Stimulated activated naive CD8-positive, alpha-beta T cell treated with anti-CD3 and anti-CD28 coated beads, Interleukin-15, amount 100 ng/mL, for 72 hours (primary cell): ENCODE measurements around the gene TTLL10.

Experiments
- ATAC-seq: fragments of 150-1000 bp; cut with Tn5 transposase; 2 replicates; pipeline ENCODE4 v1.10.0; 2021; ENCODE audit warnings: mild to moderate bottlenecking, moderate library complexity
- DNase-seq, 2 donors: peaks; one replicate each; pipeline ENCODE4 v3.0.0; 2021 to 2022
- H3K27ac Mint-ChIP-seq, 2 donors: one replicate each; pipeline ENCODE4 v1.8.0; 2022; ENCODE audit warnings: mild to moderate bottlenecking in 2 of 2, mixed read lengths in 2 of 2, moderate library complexity in 2 of 2
- H3K27me3 Mint-ChIP-seq: one replicate; pipeline ENCODE4 v1.8.0; 2022; ENCODE audit warnings: mixed read lengths
- H3K4me1 Mint-ChIP-seq: one replicate; pipeline ENCODE4 v1.8.0; 2022; ENCODE audit warnings: mild to moderate bottlenecking, mixed read lengths
- H3K4me3 Mint-ChIP-seq, 2 donors: one replicate each; pipeline ENCODE4 v1.8.0; 2022; ENCODE audit warnings: mild to moderate bottlenecking in 2 of 2, mixed read lengths in 2 of 2, moderate library complexity in 1 of 2
- H3K9me3 Mint-ChIP-seq, 2 donors: one replicate each; pipeline ENCODE4 v1.8.0; 2022; ENCODE audit warnings: mixed read lengths in 2 of 2

TTLL10 gene

DNA sequence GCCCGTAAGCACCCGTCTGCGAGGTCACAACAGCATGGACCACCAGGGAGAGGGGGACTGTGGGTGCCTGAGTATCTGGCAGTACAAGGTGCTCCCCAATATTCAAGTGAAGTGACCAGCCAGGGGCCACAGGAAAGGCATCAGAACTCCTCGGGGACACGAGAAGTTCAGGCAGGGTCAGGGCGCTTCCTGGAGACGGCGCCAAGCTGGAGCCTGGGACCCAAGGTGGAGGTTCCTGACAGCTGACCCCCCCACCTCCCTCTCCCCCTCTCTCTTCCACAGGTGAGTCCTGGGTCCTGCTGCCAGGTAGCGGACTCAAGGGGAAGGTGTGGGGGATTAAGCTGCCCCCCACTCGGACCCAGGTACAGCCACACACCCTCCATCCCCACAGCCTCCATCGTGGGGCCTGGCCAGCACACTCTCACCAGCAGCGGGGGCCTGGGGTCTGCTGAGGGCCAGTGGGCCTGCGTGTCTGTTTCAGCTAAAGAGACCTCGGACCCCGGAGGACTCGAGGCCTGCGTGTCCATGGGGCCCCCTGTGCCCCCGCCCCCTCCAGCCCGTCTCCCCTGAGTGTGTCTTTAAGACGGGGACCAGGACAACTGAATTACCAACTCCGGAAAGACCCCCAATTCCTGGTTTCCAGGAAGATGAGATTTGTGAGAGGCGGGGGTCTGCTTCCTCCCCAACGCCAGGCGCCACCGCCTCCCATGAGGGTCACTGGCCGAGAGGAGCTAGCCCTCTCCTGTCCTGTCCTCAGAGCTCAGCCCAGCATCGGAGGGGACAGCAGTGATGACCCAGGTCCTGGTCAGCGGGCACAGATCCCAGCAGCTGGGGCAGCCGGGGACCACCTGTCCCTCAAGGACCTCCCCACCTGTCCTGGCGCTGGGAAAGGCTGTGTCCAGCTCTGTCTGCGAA, 26.5 kb downstream of the TTLL10 start:
- Mint-ChIP-seq H3K4me3 (peak overlapping the region; percentile 81 to 83), H3K27me3 (no peaks in the 10 kb centered on the region), H3K4me1 (peaks cover 34% of the 10 kb centered on the region), H3K9me3 (peaks cover 0 to 2% of the 10 kb centered on the region in 2 donors), H3K27ac (peak overlapping the region; percentile 64 to 74)
- ATAC-seq (no peak), DNase-seq (no peak)

DNA sequence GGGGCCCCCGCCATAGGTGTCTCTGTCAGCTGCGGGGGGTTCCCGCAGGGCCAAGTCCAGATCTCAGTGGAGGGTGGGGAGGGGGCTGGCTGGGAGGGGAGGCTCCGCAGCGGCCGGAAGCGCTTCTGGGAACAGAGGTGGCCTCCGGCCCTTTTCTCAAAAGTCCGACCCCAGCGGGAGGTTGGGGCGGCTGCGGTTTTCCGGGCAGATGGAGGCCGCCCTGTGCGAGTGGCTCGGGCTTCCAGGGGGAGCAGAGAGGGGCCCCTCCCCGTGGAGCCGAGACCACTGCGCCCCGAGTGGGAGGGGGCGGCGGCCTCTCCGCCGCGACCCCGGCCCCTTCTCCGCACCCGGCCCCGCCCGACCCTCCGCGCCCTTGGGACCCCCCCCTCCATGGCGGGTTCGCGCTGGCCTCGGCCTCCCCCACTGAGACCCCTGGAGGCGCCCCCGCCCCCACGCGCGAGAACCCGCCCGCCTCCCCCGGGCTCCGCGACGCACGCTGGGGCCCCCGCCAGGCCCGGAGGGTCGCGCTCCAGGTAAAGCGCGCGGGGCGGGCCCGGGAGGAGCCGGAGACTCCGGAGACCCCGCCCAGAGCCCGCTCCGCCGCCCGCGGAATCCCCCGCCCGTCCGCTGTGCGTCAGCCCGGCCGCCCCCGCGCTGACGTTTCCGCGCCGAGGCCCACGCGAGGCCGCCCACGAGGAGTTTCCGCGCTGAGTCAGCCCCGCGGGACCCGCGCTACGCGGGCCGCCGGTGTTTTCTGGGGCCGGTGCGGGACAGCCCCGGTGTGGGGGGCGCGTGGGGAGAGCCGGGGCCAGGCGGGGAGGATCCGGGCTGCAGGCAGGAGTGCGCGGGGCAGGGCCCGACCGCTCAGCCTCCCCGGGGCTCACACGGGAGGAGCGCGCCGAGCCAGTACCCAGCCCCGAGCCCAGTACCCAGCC, 27.5 kb downstream of the TTLL10 start:
- DNase-seq = peak; percentile 88 to 91
- ATAC-seq = peak; percentile 84
- H3K9me3 Mint-ChIP-seq = no peaks in the 10 kb centered on the region
- peaks cover 41% of the 10 kb centered on the region for H3K4me1 Mint-ChIP-seq
- peak overlapping the region; percentile 64 to 74 for H3K27ac Mint-ChIP-seq
- peak overlapping the region; percentile 81 to 83 for H3K4me3 Mint-ChIP-seq
- no peaks in the 10 kb centered on the region for H3K27me3 Mint-ChIP-seq

DNA sequence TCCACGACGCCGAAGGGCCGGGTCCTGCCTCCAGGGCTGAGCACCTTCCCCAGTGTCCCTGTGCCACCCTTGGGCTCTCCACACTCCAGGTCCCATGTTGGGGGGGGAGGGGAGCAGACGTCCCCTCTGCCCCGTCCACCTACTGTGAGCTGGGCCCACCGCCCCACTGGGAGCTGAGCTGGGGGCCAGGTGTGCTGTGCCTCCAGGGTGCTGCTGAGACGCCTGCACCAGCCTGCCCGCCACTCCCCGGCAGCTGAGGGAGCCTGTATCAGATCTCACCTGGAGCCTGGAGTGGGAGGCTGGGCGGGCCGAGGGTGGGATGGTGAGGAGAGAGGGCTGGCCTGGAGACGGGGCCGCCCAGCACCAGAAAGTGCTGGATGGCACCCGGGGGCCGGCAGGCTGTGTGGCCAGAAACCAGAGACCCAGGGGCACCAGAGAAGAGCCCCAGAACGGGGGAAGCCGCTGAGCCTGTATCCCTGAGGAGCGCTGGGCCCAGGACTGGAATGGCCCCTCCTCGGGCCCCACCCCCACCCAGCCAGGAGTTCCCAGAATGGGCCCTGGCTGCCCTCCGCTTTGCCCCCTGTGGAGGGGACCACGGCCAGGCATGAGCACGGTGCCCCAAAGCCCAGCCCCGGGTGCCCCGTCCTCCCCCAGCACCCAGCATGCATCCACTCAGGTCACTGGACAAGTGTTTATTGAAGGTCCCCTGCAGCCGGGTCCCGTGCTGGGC, 29.3 kb downstream of the TTLL10 start:
- H3K4me1 Mint-ChIP-seq = peaks cover 55% of the 10 kb centered on the region
- H3K9me3 Mint-ChIP-seq = no peaks in the 10 kb centered on the region
- H3K27ac Mint-ChIP-seq = no peak overlapping the region
- no peak for ATAC-seq
- no peak for DNase-seq
- H3K27me3 Mint-ChIP-seq = no peaks in the 10 kb centered on the region
- no peak overlapping the region for H3K4me3 Mint-ChIP-seq

DNA sequence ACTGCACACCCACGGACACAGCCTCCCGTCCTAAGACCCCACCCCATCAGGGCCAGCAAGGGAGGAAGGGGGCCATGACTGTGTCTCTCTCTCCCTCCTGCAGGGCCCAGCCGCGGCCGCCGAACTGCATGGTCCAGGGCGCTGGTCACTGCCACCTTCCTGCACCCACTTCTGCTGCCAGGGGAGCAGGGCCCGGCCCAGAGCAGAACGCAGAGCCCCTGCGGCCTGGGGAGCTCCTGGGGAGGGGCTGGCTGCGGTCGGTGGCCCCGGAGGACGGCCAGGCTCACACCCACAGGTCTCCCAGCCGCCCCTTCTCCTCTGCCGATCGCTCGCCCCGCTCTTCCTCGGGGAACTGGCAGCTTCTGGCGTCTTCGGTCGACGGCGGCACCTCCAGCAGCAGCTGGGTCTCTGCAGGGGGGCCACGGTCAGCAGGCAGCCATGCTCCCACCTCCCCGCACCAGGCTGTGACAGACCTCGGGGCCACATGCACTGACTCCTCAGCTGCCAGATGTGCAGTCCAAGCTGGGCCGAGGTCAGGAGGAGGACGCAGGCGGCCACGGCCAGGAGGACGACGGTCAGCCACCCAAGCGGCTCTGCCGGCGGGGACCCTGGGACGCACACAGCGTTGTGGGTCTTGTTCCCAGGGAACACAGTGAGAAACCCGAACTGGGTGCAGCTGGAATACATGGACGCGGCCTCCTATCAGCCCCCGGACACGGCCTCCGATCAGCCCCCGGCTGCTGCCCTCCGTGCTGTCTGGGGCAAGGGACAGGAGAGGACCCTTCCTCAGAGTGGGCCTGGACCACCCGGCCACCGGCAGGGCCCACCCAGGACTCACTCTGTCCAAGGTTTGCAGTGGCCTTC, 30.1 kb downstream of the TTLL10 start:
- Mint-ChIP-seq H3K4me1 (peaks cover 63% of the 10 kb centered on the region), H3K9me3 (no peaks in the 10 kb centered on the region), H3K4me3 (peak overlapping the region; percentile 59 to 93), H3K27ac (peak overlapping the region in 1 of 2 donors; percentile 60), H3K27me3 (no peaks in the 10 kb centered on the region)
- no peak for DNase-seq
- ATAC-seq = no peak

DNA sequence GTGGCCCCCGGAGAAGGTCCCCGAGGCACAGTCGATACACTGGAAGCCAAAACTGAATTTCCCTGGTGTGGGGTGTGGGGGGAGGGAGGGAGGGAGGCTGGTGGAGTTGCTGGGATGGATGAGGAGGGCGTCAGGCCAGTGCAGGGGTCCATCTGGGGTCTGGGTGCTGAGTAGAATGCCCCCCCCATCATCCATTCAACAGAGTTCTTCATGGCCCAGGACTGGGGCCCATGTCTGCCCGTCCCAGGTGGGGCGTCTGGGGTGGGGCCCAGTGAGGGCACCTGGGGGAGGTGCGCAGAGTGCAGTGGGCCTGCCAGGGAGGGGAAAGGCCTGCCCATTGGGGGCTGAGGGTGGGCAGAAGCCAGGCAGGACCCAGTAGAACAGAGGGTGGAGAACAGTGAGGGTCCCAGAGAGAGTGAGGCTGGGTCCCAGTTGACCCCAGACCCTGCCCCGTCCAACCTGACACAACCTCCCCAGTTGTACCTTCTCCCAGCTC, 30.8 kb downstream of the TTLL10 start:
- Mint-ChIP-seq H3K4me3 (peak overlapping the region; percentile 93 to 98), H3K27me3 (no peaks in the 10 kb centered on the region), H3K9me3 (no peaks in the 10 kb centered on the region), H3K27ac (peak overlapping the region in 1 of 2 donors; percentile 60), H3K4me1 (peaks cover 66% of the 10 kb centered on the region)
- DNase-seq (no peak), ATAC-seq (no peak)

DNA sequence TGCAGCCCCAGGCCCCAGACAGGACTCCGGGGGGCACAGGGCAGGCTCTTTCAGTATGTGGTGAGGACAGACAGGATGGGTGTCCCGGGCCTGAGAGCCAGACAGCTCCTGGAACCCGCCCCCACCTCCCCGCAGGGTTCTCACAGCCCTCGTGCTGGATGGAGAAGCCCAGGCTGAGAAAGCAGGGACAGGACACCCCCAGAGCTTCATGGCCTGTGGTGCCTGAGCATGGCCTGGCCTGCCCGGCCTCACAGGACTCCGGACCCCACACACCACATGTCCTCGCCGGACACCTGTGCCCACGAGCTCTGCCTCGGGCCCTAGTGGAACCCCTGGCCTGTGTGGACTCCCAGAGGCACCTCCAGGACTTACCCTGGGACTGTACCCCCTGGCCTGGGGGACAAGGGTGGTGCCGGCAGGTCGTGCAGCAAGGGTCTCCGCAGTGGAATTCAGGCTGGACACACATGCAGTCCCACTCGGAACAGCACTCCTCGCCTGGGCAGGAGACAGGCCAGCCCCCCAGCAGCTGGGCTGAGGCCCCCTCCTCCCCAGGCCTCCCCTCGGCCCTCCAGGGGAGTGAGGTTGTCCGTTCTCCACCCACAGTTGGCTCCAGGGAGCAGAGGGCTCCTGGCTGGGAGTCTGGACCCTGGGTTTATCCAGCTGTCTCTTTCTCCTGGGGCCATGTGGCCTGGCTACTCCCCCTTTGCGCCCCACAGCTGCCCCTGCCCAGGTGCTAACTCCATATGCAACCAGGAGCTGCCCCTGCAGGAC, 31.5 kb downstream of the TTLL10 start:
- H3K9me3 Mint-ChIP-seq = no peaks in the 10 kb centered on the region
- H3K4me3 Mint-ChIP-seq = peak overlapping the region; percentile 93 to 98
- no peaks in the 10 kb centered on the region for H3K27me3 Mint-ChIP-seq
- H3K4me1 Mint-ChIP-seq = peaks cover 66% of the 10 kb centered on the region
- DNase-seq = peak in 1 of 2 donors; percentile 25
- H3K27ac Mint-ChIP-seq = peak overlapping the region; percentile 52 to 54
- no peak for ATAC-seq

DNA sequence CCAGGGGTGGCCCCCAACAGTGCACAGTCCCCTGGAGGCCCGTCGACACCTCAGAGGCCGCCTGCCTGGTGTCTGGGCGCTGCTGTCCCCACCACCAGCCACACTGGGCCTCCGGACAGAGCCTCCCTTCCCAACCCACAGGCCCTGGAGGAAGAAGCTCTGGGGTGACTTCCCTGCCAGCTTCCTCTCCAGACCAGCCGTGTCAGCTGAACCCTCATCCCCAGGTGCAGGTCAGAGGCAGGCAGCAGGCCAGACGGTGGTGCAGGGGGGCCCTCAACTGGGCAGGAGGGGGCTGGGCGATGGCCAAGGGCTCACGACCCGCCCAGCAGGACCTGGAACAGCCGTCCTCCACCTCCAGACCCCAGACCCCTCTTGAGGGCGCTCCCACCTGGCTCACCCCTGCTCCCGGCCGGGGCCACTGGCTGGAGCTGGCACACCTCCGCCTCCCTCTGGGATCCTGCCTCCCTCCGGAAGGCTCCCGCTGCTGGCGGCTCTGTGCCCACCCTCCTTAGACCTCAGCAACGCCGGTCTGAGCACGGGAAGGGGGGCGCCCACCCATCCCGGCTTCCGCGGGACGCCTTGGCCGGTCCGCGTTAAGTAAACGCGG, 32.2 kb downstream of the TTLL10 start:
- no peak for DNase-seq
- Mint-ChIP-seq H3K4me3 (peak overlapping the region; percentile 93 to 98), H3K27ac (peak overlapping the region; percentile 52 to 54), H3K27me3 (no peaks in the 10 kb centered on the region), H3K9me3 (no peaks in the 10 kb centered on the region), H3K4me1 (peaks cover 66% of the 10 kb centered on the region)
- ATAC-seq = no peak

DNA sequence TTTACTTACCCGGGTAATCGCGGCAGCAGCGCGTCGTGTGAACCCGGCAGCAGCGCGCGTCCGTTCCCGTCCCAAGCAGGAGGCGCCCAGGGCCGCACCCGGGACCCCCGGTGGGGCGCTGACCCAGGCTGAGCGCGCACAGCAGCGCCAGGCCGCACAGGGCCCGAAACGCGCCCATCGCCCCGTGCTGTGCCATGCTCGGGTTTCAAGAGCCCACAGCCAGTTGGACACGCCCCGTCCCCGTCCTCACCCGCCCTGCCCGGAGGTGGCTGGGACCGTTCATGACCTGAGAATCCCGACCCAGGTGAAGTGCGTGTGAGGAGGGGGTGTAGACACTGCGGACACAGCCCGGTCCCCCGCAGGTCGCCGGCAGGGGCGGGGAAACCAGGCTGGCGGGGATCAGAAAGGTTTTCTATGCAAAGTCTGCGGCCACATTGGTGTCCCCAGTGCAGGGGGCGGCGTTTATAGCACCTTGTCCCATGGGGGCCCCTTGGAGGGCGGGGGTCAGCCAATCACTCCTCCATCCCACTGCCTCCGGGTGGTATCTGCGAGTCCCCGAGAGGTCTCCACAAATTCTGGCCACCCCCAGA, 32.8 kb downstream of the TTLL10 start, which contains the start of gene TNFRSF18:
Gene TNFRSF18 (minus strand): TSS at position 217 of the 590 bp plus-strand sequence. CDS start 21 bp downstream, at position 196.
- Mint-ChIP-seq H3K4me3 (peak within 1 kb of the TSS; percentile 93 to 98), H3K27ac (peak within 1 kb of the TSS; percentile 67 to 87), H3K4me1 (peaks cover 72% of the 10 kb centered on the region), H3K9me3 (no peaks in the 10 kb centered on the region), H3K27me3 (no peaks in the 10 kb centered on the region)
- peak; percentile 38 for ATAC-seq
- DNase-seq = peak; percentile 54 to 74

DNA sequence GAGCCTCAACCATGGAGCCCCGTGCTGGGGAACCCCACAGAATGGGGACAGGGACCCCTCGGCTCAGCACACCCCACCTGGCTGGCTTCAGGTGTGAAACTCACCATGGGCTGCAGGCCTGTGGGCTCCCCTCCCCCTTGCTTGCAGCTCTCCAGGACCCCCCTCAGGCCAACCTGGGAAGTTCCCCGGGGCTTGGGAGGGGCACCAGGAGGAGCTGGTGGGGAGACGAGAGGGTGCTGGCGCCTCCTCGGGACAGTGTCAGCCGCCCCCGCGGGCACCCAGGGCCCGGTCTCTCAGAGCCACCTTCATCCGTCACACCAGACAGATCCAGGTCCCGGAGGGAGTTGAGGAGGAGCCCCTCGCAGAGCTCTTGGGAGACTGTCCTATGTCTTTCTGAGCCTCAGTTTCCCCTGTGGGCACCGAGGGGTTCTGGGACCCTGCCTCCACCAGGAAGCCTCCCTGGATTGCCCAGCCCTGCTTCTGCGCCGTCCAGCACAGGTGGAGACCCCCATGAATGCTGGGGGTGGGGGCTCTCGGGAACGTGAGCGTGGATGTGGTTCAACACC, 33.4 kb downstream of the TTLL10 start:
- DNase-seq = peak; percentile 34 to 58
- ATAC-seq = peak; percentile 18
- no peaks in the 10 kb centered on the region for H3K27me3 Mint-ChIP-seq
- H3K9me3 Mint-ChIP-seq = no peaks in the 10 kb centered on the region
- H3K4me3 Mint-ChIP-seq = peak overlapping the region; percentile 93 to 98
- peak overlapping the region; percentile 67 to 87 for H3K27ac Mint-ChIP-seq
- H3K4me1 Mint-ChIP-seq = peaks cover 74% of the 10 kb centered on the region

DNA sequence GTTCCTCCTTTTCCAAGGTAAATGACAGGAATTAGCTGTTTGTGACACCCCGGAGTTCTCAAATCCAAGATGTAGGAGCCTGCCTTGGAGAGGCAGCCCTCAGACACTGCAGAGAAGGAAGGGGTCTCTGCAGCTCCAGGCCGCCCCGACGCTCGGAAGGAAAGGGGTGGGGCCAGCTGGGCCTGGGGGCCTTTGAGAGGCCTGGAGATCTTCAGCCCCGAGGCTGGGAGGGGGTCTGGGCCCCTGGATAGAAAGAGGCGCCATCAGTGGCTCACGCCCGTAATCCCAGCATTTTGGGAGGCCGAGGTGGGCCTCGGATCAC, 33.9 kb downstream of the TTLL10 start:
- no peaks in the 10 kb centered on the region for H3K27me3 Mint-ChIP-seq
- ATAC-seq = no peak

DNA sequence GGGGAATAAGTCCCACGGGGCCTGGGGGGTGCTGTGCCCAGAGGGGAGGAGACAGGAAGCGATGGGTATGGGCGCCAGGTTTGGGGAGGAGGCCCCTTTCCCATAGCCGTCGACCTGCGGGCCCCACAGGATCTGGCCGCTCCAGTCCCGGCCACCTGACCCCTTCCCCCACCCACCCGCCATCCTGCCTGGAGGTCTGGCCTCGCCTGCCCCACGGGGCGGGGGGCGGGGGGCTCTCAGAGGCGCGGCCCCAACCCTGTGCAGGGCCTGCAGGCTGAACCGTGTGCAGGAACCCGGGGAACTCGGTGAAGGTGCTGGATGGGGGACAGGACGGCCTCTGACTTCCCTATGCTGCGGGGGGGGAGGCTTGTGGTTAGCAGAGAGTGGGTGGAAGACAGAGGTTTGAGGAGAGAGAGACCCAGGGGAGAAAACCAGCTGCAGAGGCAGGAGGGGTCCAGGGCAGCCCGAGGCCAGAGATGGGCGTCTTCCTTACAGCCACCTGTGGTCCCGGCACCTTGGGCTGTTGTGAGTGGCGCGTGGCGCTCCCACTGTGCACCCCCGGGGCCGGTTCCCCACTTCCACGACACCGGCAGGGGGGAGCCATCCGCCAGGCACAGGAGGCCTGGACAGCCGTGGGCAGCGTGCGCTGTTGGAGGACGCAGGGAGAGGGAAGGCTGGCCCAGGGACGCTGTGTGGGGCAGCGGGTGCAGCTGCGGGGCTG, 35.2 kb downstream of the TTLL10 start:
- H3K27me3 Mint-ChIP-seq = no peaks in the 10 kb centered on the region
- ATAC-seq = peak; percentile 35
- H3K4me3 Mint-ChIP-seq = peak overlapping the region; percentile 93 to 98
- H3K27ac Mint-ChIP-seq = peak overlapping the region; percentile 95
- peak; percentile 58 to 73 for DNase-seq
- H3K9me3 Mint-ChIP-seq = no peaks in the 10 kb centered on the region
- peaks cover 76% of the 10 kb centered on the region for H3K4me1 Mint-ChIP-seq

More for the DNA sequence above, 33.9 kb downstream of the TTLL10 start:
- Mint-ChIP-seq H3K4me3 (peak overlapping the region; percentile 93 to 98), H3K9me3 (no peaks in the 10 kb centered on the region), H3K4me1 (peaks cover 79% of the 10 kb centered on the region), H3K27ac (peak overlapping the region; percentile 95)
- DNase-seq = no peak
